ENCODE data around the gene SLC2A2. TPM values are rescaled to one million over a fixed set of nuclear protein-coding genes. Genes with fewer than 3 reads are reported as not detected.

SLC2A2 gene
- total RNA-seq, 1 experiment from 2014 or later: 0.09 TPM

DNA sequence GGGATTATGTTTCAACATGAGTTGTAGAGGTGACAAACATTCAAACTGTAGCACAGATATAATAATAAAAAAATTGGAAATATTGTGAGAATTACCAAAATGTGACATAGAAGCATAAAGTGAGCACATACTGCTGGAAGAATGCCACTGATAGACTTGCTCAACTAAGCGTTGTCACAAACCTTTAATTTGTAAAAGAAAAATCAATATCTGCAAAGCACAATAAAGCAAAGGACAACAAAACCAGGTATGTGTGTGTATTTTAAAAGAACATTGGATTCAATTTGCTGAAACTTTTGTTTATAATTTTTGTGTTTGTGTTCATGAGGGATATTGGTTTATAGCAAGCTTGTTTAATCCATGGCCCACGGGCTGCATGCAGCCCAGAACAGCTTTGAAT is 77.3 kb downstream of the SLC2A2 start:
- CTCF ChIA-PET: interaction anchor here (0.8 kb wide), 1 partner anchor 13 kb away, joined by 3 read pairs; no protein-coding TSS in a partner anchor

DNA sequence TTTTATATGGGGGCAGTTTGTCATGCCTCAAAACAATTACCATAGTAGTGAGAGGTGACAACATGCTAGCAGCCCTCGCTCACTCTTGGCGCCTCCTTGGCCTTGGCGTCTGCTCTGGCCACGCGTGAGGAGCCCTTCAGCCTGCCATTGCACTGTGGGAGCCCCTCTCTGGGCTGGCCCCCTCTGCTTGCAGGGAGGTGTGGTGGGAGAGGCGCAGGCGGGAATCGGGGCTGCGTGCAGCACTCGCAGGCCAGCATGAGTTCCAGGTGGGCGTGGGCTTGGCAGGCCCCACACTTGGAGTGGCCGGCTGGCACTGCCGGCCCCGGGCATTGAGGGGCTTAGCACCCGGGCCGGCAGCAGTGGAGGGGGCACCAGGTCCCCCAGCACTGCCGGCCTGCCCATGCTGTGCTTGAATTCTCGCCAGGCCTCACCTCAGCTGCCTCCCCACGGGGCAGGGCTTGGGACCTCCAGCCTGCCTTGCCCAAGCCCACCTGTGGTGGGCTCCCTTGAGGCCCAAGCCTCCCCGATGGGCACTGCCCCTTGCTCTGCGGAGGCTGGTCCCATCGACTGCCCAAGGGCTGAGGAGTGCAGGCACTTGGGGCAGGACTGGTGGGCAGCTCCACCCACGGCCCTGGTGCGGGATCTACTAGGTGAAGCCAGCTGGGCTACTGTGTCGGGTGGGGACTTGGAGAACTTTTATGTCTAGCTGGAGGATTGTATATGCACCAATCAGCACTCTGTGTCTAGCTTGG is 79.3 kb downstream of the SLC2A2 start:
- peaks cover 4% of the 10 kb centered on the region for H3K9me3 Mint-ChIP-seq (ENCODE audit: low read depth, unreplicated experiment)
- intact Hi-C loops (cut with micrococcal nuclease; ENCODE audit: unreplicated experiment): no loop called here
- CTCF ChIA-PET: no interaction called here
- BruUV-seq (replicated peaks): no TSS peak
- no peaks in the 10 kb centered on the region for H3K4me1 Mint-ChIP-seq (ENCODE audit: low read depth, unreplicated experiment)
- H3K4me3 Mint-ChIP-seq (ENCODE audit: low read depth, unreplicated experiment): no peak overlapping the region
- TF ChIP-seq CTCF (IDR thresholded peaks at IDR 0.05; ENCODE audit: unreplicated experiment): no peak
- no peak for DNase-seq
- H3K27ac Mint-ChIP-seq (ENCODE audit: unreplicated experiment): no peak overlapping the region
- no peaks in the 10 kb centered on the region for H3K27me3 Mint-ChIP-seq (ENCODE audit: unreplicated experiment)
- no peaks in the 10 kb centered on the region for H3K36me3 Mint-ChIP-seq (ENCODE audit: insufficient read depth, unreplicated experiment)

More for the DNA sequence above, 77.3 kb downstream of the SLC2A2 start:
- H3K36me3 Mint-ChIP-seq (ENCODE audit: insufficient read depth, unreplicated experiment): no peaks in the 10 kb centered on the region
- no peaks in the 10 kb centered on the region for H3K4me1 Mint-ChIP-seq (ENCODE audit: low read depth, unreplicated experiment)
- BruUV-seq (replicated peaks): no TSS peak
- no peak for DNase-seq
- H3K27ac Mint-ChIP-seq (ENCODE audit: unreplicated experiment): no peak overlapping the region
- H3K9me3 Mint-ChIP-seq (ENCODE audit: low read depth, unreplicated experiment): peaks cover 4% of the 10 kb centered on the region
- no peak for TF ChIP-seq CTCF (IDR thresholded peaks at IDR 0.05; ENCODE audit: unreplicated experiment)
- intact Hi-C loops (cut with micrococcal nuclease; ENCODE audit: unreplicated experiment): no loop called here
- no peak overlapping the region for H3K4me3 Mint-ChIP-seq (ENCODE audit: low read depth, unreplicated experiment)
- H3K27me3 Mint-ChIP-seq (ENCODE audit: unreplicated experiment): no peaks in the 10 kb centered on the region

Other genes with a start within 250 kb of the SLC2A2 start
- gene RPL22L1, start 156.5 kb downstream of the SLC2A2 start, total RNA-seq (2022): 88.7 and 103 TPM in 2 replicates
- 9.4 and 10.4 TPM in 2 replicates for gene EIF5A2, start 118.1 kb downstream of the SLC2A2 start, total RNA-seq (2022)